ENCODE data around the gene RGS3.
A peak's percentile ranks its signal among the peaks of the same experiment; 100 is the strongest.

The RGS3 gene

DNA sequence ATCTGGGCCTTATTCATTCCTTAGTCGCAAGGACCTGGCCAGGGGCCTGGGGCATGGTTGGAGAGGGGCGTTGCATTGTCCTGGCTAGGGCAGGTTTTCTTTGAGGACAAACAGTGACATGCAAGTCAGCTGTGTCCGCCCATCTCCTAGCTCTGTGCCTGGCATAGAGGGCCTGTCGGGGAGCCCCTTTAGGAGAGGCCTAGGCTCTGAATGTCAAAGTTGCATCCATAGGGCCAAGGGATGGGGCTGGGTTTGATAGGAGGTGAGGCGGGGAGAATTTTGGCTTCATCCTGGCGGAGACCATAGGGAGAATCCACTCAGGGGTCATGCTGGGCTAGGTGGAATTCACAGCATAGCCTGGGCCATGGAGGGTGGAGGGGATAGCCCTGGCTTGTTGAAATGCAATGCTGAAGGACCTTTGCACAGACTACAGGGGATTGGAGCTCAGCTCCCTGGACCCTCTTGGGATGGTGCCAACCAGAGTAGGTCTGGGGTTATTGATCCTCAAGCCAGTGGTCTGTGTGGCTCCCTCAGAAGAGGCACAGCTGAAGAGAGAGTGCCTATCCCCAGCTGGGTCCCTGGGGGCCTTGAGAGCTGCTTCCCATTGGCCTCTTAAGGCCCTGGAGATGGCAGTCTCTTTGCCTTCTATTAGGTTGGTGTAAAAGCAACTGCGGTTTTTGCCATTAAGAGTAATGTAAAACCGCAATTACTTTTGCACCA, 104.0 kb downstream of the RGS3 start:
- ATAC-seq, result no peak
- peaks cover 30% of the 10 kb centered on the region for H3K36me3 Mint-ChIP-seq
- no peak for DNase-seq (ENCODE audit: low spot score in 2 of 2)
- H3K27ac Mint-ChIP-seq, result peak overlapping the region; percentile 76
- no peaks in the 10 kb centered on the region for H3K9me3 Mint-ChIP-seq
- H3K4me1 Mint-ChIP-seq, result peaks cover 86% of the 10 kb centered on the region
- no peak overlapping the region for H3K4me3 Mint-ChIP-seq

DNA sequence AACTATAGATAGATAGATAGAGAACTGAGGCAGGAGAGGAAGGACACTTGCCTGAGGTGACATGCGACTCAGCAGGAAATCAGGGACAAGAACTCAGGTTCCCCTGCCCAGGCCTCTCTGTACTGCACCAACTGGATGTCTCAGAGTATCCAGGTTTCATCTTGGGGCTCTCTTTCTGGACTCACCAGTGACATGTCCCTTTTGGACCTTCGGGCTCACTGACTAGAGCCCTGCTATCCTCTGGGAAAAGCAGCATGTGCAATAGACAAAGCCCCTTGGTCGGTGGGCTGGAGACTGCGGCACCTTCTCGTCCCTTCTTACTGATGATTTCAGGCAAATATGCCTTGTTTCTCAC, 104.5 kb downstream of the RGS3 start:
- Mint-ChIP-seq H3K27ac (peak overlapping the region; percentile 75), H3K36me3 (peaks cover 31% of the 10 kb centered on the region), H3K4me1 (peaks cover 87% of the 10 kb centered on the region), H3K4me3 (no peak overlapping the region), H3K9me3 (no peaks in the 10 kb centered on the region)
- no peak for ATAC-seq
- DNase-seq (ENCODE audit: low spot score in 2 of 2), result no peak

DNA sequence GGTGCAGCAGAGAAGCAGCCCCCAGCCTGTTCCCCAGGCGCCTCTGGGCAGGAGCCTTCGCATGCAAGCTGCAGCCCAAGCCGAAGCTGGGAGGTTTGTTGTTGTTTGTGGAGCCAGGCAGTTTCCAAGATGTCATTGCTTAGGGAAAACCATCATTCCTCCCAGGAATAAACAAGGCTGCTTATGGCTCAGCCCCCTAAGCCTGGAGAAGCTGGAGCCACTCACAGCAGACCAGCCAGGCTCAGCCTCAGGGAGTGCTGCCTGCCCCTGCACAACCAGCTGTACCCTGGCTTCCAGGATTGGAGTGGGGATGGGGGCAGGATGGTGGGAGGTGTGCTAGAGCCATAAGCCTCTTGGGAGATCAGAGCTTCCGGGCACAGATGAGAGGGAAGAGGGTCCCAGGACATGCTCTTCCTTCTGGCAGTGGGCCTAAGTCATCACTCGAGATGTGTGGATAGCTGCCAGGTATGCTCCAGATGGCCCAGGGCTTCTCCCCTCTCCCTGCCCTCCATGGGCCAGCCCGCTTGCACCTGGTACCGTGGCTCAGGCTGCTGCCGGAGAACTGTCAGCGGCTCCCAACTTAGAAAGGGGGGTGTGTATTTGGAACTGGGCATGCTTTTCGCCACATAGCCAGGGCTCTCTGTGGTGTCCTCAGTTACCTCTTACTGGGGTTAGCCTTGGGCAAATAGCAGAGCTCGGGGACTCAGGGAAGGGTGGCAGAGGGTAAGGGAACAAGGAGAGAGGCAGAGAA, 105.2 kb downstream of the RGS3 start:
- H3K36me3 Mint-ChIP-seq, result peaks cover 33% of the 10 kb centered on the region
- no peak for ATAC-seq
- H3K4me1 Mint-ChIP-seq, result peaks cover 87% of the 10 kb centered on the region
- no peak for DNase-seq (ENCODE audit: low spot score in 2 of 2)
- H3K4me3 Mint-ChIP-seq, result no peak overlapping the region
- H3K27ac Mint-ChIP-seq, result peak overlapping the region; percentile 75
- H3K9me3 Mint-ChIP-seq, result no peaks in the 10 kb centered on the region

DNA sequence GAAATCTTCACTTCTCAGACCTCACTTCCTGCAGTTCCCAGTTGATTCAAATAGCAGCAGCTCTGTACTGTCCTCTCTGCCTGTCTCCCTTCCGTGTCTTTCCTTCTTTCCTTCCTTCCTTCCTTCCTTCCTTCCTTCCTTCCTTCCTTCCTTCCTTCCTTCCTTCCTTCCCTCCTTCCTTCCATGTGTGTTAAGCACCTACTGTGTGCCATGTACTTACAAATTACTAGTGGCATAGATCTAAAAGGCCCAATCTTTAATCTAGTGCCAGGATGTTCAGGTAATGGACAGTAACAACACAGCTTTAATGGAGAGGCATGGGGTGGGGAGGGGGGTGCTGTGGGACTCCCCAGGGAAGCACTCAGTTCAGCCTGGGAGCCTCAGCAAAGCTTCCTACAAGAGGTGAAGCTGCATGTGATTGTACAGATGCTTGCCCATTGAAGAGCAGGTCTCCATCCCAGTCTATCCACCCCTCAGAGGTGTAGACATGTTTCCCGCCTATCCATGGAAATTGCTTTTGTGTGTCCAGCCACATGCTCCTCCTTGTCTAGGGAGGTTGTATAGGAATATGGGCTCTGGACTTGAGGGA, 106.0 kb downstream of the RGS3 start:
- peak overlapping the region; percentile 75 for H3K27ac Mint-ChIP-seq
- H3K4me1 Mint-ChIP-seq, result peaks cover 87% of the 10 kb centered on the region
- no peak overlapping the region for H3K4me3 Mint-ChIP-seq
- no peaks in the 10 kb centered on the region for H3K9me3 Mint-ChIP-seq
- ATAC-seq, result no peak
- no peak for DNase-seq (ENCODE audit: low spot score in 2 of 2)
- peaks cover 29% of the 10 kb centered on the region for H3K36me3 Mint-ChIP-seq

DNA sequence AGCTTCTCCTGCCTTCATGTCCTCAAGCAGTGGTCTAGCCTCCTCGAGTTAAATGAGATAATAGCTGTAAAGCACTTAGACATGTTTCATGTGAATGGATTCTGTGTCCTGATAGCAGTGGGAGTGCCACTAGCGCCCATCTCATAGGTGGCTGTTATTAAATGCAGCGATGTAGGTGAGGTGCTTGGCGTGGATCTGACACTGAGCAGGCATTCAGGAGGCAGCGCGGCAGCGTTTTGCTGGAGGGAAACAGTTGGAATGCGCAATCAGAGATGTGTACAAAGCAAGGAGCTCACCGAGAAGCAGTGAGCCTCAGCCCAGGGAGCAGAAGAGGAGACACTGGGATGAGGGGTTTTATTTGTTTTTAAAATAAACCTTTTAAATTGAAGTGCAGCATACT, 106.6 kb downstream of the RGS3 start:
- H3K4me1 Mint-ChIP-seq, result peaks cover 86% of the 10 kb centered on the region
- H3K36me3 Mint-ChIP-seq, result peaks cover 29% of the 10 kb centered on the region
- no peak for DNase-seq (ENCODE audit: low spot score in 2 of 2)
- H3K27ac Mint-ChIP-seq, result peak overlapping the region; percentile 75
- no peaks in the 10 kb centered on the region for H3K9me3 Mint-ChIP-seq
- no peak overlapping the region for H3K4me3 Mint-ChIP-seq
- ATAC-seq, result no peak

DNA sequence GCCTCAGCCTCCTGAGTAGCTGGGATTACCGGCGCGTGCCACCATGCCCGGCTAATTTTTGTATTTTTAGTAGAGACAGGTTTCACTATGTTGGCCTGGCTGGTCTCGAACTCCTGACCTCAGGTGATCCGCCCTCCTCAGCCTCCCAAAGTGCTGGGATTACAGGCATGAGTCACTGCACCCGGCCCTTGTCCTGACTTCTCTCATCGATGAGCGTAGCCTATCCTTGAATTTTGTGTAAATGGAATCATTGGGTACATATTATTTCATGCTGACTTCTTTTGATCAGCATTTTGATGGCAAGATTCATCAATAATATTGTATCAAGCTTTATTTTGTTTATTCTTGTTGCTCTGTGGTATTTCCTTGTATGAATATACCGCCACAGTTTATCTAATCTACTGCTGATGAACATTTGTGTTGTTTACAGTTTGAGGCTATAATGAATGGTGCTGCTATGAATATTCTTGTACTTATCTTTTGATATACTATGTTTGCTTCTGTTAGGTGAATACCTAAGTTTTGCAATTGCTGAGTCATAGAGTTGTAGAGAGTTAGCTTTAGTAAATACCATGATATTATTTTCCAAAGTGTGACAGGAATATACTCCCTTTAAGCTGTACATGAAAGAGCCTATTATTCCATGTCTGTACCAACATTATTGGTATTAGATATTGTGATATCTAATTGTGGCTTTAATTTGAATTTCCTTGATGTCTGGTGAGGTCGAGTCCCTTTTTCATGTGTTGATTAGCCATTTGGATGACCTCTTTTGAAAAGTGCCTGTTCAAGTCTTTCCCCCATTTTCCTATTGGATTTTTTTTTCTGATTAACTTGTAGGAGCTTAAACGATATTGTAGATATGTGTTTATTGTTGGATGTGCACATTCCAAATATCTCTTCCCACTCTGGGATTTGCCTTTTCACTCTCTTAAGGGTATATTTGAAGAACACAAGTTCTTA, 107.5 kb downstream of the RGS3 start:
- Mint-ChIP-seq H3K4me1 (peaks cover 84% of the 10 kb centered on the region), H3K9me3 (no peaks in the 10 kb centered on the region), H3K36me3 (peaks cover 29% of the 10 kb centered on the region), H3K27ac (peak overlapping the region; percentile 90), H3K4me3 (no peak overlapping the region)
- DNase-seq (ENCODE audit: low spot score in 2 of 2) (no peak), ATAC-seq (no peak)

DNA sequence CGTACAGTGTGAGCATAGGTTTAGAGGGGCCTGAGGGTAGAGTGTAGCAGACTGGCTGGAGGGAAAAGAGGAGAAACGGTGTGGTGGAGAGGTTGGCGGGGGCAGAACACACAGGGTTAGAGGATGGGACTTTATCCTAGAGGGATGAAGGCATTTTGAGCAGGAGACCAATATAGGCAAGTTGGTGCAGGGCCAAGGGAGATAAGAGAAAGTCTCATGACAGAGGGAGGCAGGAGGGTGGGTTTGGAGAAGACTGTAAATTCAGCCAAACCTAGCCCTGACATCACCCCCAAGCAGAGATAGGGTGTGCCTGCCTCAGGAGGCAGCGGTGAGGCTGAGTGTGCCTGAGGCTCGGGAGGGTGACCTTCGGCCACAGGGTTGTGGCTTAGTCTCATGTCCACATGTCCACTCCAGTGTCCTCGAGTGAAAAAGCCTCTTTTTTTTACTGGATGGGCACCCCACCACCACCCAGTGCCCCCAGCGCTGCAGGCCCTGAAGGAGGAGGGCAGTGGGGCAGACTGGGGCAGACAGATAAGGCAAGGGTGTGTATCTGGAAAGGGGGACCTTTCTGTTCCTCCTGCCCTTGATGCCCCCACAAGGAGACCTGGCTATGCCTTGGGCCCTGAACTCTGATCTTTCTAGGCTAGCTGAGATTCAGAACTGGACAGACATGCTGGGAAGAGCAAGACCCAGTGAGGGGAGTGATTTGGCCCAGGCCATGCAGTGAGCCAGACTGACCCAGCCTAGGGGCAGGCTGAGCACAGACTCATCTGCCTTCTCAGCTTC, 108.7 kb downstream of the RGS3 start:
- no peak overlapping the region for H3K4me3 Mint-ChIP-seq
- peaks cover 27% of the 10 kb centered on the region for H3K36me3 Mint-ChIP-seq
- ATAC-seq, result no peak
- H3K9me3 Mint-ChIP-seq, result no peaks in the 10 kb centered on the region
- H3K4me1 Mint-ChIP-seq, result peaks cover 87% of the 10 kb centered on the region
- peak overlapping the region; percentile 90 for H3K27ac Mint-ChIP-seq
- DNase-seq (ENCODE audit: low spot score in 2 of 2), result no peak

DNA sequence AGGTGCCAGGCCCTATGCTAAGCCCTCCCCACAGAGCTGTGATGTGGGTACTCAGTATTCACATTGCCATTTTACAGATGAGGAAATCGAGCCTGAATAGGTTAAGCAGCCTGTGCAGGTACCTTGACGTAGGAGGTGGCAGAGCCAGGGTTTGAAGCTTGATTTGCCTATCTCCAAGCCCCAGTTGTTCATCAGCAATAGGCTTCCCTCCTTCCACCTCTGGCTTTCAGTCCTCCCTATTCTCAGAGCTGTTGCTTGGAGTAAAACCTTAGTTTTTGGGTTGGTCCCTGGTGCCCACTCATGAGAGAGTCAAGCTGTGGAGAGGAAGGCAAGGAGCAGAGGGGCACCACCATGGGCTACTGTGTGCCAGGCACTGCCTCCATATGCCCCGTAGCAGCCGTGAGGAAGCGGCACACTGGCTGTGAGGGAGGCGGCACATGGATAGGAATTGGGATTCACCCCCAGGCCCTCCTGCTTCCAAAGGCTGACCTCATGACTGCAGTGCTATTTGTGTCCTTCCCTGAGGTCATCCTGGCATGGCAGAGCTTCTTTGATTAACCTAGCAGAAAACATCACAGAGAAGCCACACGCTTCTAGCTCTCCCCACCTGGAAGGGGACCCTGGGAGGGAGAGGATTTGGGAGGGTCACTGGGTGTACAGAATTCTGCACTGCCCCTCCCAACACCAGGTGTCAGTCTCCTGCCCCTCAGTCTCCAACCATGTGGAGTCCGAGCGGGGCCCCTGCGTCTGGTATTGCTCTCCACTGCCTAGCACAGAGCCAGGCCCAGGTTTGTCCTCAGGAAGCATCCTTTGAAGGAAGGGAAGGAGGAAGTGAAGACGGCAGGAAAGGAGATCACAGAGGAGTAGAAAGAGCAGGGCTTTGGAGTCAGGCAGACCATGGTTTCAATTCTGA, 109.8 kb downstream of the RGS3 start:
- Mint-ChIP-seq H3K9me3 (no peaks in the 10 kb centered on the region), H3K27ac (peak overlapping the region; percentile 90), H3K4me1 (peaks cover 92% of the 10 kb centered on the region), H3K4me3 (no peak overlapping the region), H3K36me3 (peaks cover 33% of the 10 kb centered on the region)
- ATAC-seq (no peak), DNase-seq (ENCODE audit: low spot score in 2 of 2) (no peak)

DNA sequence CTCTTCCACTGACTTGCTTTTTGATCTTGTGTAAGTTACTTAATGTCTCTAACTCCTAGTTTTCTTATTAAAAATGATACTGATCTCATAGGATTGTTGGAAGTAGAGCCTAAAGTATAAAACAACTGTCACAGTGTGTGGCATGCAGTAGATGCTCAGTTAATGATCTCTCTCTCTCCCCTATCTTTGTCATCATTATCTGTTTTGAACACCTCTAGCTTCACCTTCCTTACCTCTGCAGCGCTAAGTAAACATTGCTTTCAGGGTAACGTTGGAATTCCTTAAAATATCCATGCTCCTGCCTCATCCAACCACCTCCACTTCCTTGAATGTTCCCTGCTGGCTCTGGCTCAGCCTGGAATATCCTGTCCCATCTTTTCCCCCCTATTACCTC, 110.4 kb downstream of the RGS3 start:
- ATAC-seq, result no peak

DNA sequence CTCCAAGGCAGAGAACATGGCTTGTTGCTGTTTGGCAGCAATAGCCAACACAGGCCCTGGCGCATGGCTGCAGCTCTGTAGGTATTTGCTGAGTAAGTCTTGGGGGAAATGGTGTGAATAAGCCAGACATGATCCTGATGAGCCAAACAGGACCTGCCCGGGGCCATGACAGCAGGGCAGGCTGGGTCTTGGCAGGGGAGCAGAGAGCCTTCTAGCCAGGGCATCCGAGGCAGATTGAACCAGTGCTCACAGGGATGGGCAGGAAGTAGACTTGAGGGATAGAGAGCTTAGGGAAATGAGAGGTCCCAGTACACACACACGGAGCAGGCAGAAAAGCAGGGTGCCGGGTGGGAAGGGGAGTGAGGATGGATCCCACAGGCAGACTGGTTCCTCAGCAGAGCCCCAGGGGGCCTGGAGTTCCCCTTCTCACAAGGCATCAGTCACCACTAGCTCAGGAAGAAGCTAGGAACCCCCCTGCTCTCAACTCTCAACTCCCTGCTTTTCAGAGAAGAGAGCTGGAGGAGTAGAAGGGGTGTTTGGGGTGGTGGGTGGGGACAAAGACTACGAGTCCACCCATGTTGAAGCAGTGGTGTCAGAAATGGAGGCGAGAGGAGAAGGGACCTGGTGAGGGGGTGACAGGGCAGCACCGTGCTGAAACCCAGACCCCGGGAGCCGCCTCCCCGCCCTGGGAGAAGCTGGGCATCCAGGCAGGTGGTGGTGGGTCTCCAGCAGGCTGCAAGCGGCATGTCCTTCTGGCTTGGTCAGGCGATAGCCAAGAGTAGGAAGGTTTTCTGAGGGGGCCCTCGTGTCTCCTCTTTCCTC, 111.1 kb downstream of the RGS3 start:
- H3K4me1 Mint-ChIP-seq, result peaks cover 92% of the 10 kb centered on the region
- ATAC-seq (no peak), DNase-seq (ENCODE audit: low spot score in 2 of 2) (no peak)
- peak overlapping the region; percentile 90 for H3K27ac Mint-ChIP-seq
- H3K9me3 Mint-ChIP-seq, result no peaks in the 10 kb centered on the region
- no peak overlapping the region for H3K4me3 Mint-ChIP-seq
- H3K36me3 Mint-ChIP-seq, result peaks cover 39% of the 10 kb centered on the region

More for the DNA sequence above, 110.4 kb downstream of the RGS3 start:
- H3K27ac Mint-ChIP-seq, result peak overlapping the region; percentile 90
- H3K36me3 Mint-ChIP-seq, result peaks cover 38% of the 10 kb centered on the region
- no peak for DNase-seq (ENCODE audit: low spot score in 2 of 2)
- H3K4me1 Mint-ChIP-seq, result peaks cover 92% of the 10 kb centered on the region
- H3K9me3 Mint-ChIP-seq, result no peaks in the 10 kb centered on the region
- no peak overlapping the region for H3K4me3 Mint-ChIP-seq

DNA sequence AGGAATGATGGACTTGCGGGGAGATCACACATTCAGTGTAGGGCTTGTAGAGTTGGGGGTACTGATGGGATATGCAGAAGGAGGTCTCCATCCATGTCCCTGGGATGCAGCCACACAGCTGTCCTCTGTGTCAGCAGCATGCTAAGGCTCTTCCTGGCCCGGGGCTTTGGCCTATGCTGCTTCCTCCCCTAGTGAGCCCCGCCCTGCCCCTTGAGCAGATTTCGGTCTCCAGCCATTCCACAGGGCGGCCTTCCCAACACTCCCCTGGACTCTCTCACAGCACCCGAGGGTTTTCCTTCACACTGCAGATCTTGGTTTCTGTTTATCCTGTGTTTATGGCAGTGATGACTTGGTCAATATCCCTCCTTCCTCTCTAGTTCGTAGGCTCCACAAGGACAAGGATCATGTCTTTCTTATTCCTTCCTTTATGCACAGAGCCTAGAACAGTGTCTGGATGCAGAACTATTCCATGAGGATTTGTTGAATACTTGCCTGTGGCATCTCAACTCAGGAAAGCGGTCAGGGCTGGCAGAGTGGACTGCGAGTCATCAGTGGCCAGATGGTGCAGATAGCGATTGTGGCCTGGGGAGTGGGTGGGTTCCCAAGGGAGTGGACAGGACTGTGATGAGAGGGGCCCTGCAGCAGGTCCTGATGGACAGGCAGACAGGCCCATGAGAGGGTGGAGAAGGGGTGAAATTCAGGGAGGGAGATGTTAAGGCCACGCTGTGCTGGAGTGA, 114.2 kb downstream of the RGS3 start:
- ATAC-seq, result no peak
- no peak for DNase-seq (ENCODE audit: low spot score in 2 of 2)
- H3K4me3 Mint-ChIP-seq, result peak overlapping the region; percentile 71
- peaks cover 94% of the 10 kb centered on the region for H3K4me1 Mint-ChIP-seq
- H3K27ac Mint-ChIP-seq, result peak overlapping the region; percentile 87
- peaks cover 47% of the 10 kb centered on the region for H3K36me3 Mint-ChIP-seq
- H3K9me3 Mint-ChIP-seq, result no peaks in the 10 kb centered on the region

DNA sequence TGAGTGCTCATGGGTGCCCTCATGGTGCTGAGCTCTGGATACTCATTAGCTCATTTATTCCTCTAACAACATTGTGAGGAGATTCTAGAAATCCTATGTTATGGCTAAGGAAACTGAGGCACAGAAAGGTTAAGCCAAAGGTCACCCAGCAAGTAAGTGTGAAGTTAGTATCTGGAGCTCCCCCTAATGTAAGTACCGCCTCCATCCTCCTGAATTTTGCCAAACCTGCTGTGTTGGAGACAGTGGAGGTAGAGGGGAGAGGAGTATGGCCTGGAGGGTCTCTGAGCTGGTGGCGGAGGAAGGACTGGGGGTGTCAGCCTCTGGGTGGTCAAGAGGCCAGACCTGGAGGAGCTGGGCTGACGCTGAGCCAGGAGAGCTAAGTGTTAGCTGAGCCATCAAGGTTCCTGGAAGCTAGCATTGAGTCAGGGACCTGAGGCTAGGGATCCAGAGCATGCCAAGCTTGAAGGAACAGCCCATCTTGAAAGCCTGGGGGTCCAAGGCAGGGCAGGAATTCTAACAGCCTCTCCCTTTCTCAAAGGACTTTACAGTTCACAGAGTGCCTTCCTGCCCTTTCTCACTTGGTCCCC, 114.8 kb downstream of the RGS3 start:
- H3K9me3 Mint-ChIP-seq, result no peaks in the 10 kb centered on the region
- H3K4me1 Mint-ChIP-seq, result peaks cover 94% of the 10 kb centered on the region
- H3K27ac Mint-ChIP-seq, result peak overlapping the region; percentile 87
- peak overlapping the region; percentile 71 for H3K4me3 Mint-ChIP-seq
- peaks cover 49% of the 10 kb centered on the region for H3K36me3 Mint-ChIP-seq
- DNase-seq (ENCODE audit: low spot score in 2 of 2) (no peak), ATAC-seq (peak; percentile 1)
